22Rv1 (cell line): ENCODE results near the gene RBM28.

Experiments
- H3K27ac ChIP-seq: fragments of 450-650 bp; 2 replicates; pipeline ENCODE4 v1.5.1; 2017
- ZFX ChIP-seq: fragments of 450-650 bp; IDR thresholded peaks from 2 replicates; pipeline ENCODE4 v1.6.1; 2017; ENCODE audit warnings: antibody characterized with exemption, borderline replicate concordance
- TF ChIP-seq, protein P1 (sequence below): fragments of 450-650 bp; IDR thresholded peaks from 2 replicates; pipeline ENCODE4 v1.5.1; 2017; ENCODE audit warnings: mild to moderate bottlenecking

The RBM28 gene

DNA sequence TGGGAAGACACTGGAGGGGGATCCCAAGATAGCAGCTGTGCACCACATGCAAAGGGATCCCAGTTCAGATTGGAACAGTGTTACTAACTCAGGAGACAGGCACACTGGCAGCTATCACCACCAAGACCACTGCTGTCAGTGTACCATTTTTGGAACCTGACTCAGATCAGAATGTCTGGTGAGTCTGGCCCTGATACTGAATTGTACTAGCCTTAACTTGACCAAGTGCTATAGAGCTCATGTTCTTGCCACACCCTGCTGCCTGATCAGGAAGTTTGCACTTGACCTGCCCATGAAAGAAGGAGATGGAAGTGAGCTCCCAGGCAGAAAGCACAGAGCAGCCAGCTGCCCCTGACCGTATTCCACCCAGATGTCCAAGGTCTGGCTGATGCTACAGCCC is 22.6 kb upstream of the RBM28 start:
- no peak overlapping the region for H3K27ac ChIP-seq
- TF ChIP-seq, protein P1, sequence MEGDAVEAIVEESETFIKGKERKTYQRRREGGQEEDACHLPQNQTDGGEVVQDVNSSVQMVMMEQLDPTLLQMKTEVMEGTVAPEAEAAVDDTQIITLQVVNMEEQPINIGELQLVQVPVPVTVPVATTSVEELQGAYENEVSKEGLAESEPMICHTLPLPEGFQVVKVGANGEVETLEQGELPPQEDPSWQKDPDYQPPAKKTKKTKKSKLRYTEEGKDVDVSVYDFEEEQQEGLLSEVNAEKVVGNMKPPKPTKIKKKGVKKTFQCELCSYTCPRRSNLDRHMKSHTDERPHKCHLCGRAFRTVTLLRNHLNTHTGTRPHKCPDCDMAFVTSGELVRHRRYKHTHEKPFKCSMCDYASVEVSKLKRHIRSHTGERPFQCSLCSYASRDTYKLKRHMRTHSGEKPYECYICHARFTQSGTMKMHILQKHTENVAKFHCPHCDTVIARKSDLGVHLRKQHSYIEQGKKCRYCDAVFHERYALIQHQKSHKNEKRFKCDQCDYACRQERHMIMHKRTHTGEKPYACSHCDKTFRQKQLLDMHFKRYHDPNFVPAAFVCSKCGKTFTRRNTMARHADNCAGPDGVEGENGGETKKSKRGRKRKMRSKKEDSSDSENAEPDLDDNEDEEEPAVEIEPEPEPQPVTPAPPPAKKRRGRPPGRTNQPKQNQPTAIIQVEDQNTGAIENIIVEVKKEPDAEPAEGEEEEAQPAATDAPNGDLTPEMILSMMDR = no peak
- no peak for TF ChIP-seq ZFX

DNA sequence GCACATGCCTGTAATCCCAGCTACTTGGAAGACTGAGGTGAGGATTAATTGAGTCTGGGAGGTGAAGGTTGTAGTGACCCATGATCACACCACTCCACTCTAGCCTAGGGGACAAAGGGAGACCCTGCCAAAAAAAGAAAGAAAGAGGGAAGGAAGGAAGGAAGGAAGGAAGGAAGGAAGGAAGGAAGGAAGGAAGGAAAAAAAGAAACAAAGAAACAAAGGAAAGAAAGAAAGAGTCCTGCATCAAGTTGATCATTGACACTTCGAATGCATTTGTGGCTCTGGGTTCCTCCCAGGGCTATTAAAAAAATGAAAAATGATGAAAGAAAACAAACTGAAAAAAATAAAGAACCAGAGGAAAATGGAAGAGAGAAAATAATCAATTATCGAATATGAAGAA is 21.7 kb upstream of the RBM28 start:
- TF ChIP-seq, protein P1 = no peak
- no peak for TF ChIP-seq ZFX
- no peak overlapping the region for H3K27ac ChIP-seq

DNA sequence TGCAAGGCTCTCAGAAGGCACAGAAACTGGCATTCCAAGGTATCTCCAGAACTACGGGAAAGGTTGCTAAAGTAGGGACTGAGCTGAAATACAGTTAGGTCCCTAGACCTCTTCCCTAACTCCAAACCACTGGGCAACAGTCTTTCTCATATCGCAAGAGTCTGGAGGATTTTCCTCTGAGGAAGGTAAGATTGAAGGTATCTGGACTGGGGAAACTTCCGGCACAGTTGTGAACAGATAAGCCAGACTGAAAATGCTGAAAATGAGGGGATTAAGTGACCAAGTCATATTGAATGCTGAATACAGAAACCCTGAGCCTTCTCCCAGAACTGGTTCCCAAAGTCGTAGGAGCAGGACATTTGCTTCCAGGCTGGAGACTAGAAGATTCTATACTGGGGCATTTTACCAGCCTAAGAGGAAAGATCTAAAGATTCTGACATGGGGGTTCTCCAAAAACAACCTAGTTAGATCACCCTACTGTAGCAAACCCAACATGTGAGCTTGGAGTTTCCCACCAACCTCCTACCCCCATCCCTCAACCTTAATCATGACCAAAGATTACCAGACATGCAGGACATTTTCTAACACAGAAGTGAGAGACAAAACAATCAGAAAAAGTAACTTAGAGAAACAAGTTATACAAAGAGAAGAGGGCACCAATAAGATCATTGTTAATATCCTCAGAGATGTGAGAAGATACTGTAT is 20.6 kb upstream of the RBM28 start:
- no peak for TF ChIP-seq ZFX
- TF ChIP-seq, protein P1 = no peak

DNA sequence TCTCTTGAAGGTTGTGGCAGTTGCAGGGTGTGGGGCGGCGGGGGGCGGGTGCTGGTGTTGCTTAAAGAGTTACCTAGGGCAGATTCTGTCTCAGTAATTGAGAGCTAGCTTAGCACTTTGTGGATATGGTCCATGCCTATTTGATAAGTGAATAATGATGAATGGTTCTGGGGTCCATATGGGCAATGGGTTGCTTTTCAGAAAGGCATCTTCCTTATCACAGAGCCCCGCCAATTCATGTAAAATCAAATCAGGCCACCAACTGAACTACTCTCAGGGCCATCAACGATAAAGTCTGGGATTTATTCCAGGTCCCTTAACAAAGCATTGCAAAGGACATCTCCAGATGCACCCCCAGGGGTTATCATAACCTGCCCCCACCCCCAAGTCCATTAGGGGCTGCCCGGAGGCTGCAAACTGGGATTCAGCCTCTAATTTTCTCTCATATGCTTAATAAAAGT is 19.6 kb upstream of the RBM28 start:
- TF ChIP-seq ZFX = no peak
- TF ChIP-seq, protein P1 = no peak
- no peak overlapping the region for H3K27ac ChIP-seq

More for the DNA sequence above, 20.6 kb upstream of the RBM28 start:
- H3K27ac ChIP-seq = no peak overlapping the region

DNA sequence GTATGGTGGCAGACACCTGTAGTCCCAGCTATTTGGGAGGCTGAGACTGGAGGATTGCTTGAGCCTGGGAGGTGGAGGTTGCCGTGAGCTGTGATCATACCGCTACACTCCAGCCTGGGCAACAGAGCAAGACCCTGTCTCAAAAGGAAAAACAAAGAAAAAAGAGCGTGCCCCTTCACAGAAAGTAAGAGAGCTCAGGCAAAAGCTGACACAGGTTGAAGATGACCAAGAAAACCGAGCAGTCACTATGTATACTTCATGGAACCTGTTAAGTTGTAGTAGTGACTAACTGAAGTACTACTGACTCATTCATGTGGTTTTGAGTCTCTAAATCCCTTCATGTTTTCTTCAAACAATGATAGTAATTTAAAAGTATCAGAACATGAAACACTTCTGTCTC is 19.0 kb upstream of the RBM28 start:
- H3K27ac ChIP-seq = no peak overlapping the region
- no peak for TF ChIP-seq ZFX
- TF ChIP-seq, protein P1 = no peak

DNA sequence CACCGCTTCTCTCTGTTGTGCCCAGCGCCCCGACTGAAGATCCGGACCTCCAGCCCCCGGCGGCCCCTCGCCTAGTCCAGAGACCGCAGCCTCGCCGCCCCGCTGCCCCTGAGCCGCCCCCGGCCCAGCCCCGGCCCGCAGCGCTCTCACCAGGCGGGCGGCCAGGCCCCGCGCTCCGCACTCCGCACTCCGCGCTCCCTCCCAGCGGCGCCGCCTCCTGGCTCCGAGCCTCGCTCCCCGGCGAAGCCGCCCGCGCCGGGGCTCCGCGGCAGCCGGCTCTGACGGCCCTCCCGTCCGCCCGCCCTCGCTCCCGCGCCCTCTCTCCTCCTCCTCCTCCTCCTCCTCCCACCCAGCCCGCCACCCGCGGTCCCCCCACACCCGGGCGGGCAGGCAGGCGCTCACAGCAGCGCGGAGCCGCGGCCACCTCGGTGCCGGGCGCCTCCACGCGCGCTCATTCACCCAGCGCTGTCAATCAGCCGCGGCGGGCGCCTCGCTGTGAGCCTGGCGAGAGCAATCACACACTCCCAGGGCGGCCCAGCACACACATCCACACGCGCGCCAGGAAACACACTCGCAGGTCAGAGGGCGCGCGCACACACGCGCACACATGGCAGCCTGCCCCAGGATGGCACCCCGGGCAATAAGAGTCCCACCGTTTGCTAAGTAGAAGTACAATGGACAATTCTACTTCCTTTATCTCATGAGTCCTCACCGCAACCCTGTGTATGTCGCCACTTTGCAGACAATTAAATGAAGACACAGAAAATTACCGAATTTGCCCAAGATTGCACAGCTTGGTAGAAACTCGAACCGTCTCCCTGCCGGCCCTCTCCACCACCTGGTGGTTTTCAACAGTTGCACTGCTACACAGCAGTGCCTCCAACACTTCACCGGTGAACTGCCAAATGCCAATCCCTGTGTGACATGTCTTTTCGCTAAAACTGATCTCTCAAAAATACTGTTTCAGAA is 18.0 kb upstream of the RBM28 start, which contains the start of gene PRRT4:
PRRT4 (minus strand) TSS at position 280 of the 969 bp plus-strand sequence.
- TF ChIP-seq, protein P1 = peak; percentile 14; the same call in 1 of the 2 replicates
- TF ChIP-seq ZFX = no peak
- H3K27ac ChIP-seq = peak within 1 kb of the TSS; percentile 34; the same call in 1 of the 2 replicates
